Stimulated activated CD8-positive, alpha-beta memory T cell treated with anti-CD3 and anti-CD28 coated beads, Interleukin-7, amount 100 ng/mL, for 48 hours (primary cell): Measurements from ENCODE around the gene PITPNB.

Experiments
- DNase-seq, 2 donors: peaks; one replicate each; pipeline ENCODE4 v3.0.0-alpha.2; 2020; ENCODE audit warnings: low read depth in 1 of 2; ENCODE audit errors: extremely low read depth in 1 of 2

The PITPNB gene

GRCh38 chr22:27881421-27881820, 37.6 kb downstream of the PITPNB start:
- DNase-seq, result no peak

- no peak for DNase-seq
These were observed 38.2 kb downstream of the PITPNB start for GRCh38 chr22:27880778-27881394.

GRCh38 chr22:27879923-27880322, 39.1 kb downstream of the PITPNB start:
- no peak for DNase-seq

GRCh38 chr22:27878541-27878940, 40.5 kb downstream of the PITPNB start:
- DNase-seq, result no peak

GRCh38 chr22:27877501-27877900, 41.6 kb downstream of the PITPNB start:
- no peak for DNase-seq

GRCh38 chr22:27876684-27877083, 42.4 kb downstream of the PITPNB start:
- no peak for DNase-seq

- DNase-seq, result no peak
These were observed 43.1 kb downstream of the PITPNB start for GRCh38 chr22:27875951-27876350.

- DNase-seq, result no peak
These were observed 44.3 kb downstream of the PITPNB start for GRCh38 chr22:27874764-27875163.

- DNase-seq, result no peak
These were observed 44.9 kb downstream of the PITPNB start for GRCh38 chr22:27874185-27874584.

GRCh38 chr22:27873472-27873871, 45.6 kb downstream of the PITPNB start:
- no peak for DNase-seq

GRCh38 chr22:27872488-27872887, 46.6 kb downstream of the PITPNB start:
- DNase-seq, result no peak

GRCh38 chr22:27871306-27872014, 47.6 kb downstream of the PITPNB start:
- no peak for DNase-seq

GRCh38 chr22:27870234-27871191, 48.5 kb downstream of the PITPNB start:
- DNase-seq, result no peak

GRCh38 chr22:27868732-27869282, 50.2 kb downstream of the PITPNB start:
- DNase-seq, result no peak

- no peak for DNase-seq
These were observed 50.9 kb downstream of the PITPNB start for GRCh38 chr22:27867953-27868731.

GRCh38 chr22:27867085-27867952, 51.7 kb downstream of the PITPNB start:
- DNase-seq, result no peak

- DNase-seq, result no peak
These were observed 52.6 kb downstream of the PITPNB start for GRCh38 chr22:27866135-27867084.

- DNase-seq, result no peak
These were observed 53.6 kb downstream of the PITPNB start for GRCh38 chr22:27865496-27865895.
